ENCODE measurements around the gene ANGPTL8.
A peak's percentile ranks its signal among the peaks of the same experiment; 100 is the strongest.

ANGPTL8 gene

DNA sequence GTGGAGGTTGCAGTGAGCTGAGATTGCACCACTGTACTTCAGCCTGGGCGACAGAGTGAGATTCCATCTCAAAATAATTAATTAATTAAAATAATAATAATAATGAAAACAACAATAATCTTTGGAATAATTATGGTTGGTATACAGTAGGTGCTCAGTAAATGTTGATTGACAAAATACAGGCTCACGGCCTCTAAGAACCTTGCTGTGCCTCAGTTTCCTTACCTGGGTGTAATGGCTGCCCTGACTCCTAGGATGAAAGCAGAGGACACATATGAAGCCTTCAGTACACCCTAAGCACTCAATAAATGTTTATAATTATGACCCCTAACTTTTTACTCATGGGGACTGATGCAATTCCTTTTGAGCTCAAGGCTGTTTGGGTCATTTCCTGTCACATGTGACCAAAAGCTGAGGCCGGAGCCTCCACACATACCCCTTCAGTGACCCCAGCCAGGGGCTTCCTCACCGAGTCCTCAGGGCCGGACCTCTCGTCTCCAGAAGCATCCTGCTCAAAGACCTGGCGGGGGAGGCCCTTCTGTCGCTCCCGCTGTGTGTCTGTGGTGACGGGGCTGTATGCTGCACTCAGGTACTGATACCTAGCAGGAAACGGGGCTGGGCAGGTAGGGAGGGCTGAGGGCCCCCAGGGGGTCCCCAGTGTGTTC lies 12.4 kb downstream of the ANGPTL8 start:
- Histone ChIP-seq H3K27ac (no peak overlapping the region), H3K4me3 (no peak overlapping the region)
- TF ChIP-seq, protein P1, sequence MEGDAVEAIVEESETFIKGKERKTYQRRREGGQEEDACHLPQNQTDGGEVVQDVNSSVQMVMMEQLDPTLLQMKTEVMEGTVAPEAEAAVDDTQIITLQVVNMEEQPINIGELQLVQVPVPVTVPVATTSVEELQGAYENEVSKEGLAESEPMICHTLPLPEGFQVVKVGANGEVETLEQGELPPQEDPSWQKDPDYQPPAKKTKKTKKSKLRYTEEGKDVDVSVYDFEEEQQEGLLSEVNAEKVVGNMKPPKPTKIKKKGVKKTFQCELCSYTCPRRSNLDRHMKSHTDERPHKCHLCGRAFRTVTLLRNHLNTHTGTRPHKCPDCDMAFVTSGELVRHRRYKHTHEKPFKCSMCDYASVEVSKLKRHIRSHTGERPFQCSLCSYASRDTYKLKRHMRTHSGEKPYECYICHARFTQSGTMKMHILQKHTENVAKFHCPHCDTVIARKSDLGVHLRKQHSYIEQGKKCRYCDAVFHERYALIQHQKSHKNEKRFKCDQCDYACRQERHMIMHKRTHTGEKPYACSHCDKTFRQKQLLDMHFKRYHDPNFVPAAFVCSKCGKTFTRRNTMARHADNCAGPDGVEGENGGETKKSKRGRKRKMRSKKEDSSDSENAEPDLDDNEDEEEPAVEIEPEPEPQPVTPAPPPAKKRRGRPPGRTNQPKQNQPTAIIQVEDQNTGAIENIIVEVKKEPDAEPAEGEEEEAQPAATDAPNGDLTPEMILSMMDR (IDR thresholded peaks at IDR 0.05) = no peak
- no peak for DNase-seq (ENCODE audit: low spot score)

DNA sequence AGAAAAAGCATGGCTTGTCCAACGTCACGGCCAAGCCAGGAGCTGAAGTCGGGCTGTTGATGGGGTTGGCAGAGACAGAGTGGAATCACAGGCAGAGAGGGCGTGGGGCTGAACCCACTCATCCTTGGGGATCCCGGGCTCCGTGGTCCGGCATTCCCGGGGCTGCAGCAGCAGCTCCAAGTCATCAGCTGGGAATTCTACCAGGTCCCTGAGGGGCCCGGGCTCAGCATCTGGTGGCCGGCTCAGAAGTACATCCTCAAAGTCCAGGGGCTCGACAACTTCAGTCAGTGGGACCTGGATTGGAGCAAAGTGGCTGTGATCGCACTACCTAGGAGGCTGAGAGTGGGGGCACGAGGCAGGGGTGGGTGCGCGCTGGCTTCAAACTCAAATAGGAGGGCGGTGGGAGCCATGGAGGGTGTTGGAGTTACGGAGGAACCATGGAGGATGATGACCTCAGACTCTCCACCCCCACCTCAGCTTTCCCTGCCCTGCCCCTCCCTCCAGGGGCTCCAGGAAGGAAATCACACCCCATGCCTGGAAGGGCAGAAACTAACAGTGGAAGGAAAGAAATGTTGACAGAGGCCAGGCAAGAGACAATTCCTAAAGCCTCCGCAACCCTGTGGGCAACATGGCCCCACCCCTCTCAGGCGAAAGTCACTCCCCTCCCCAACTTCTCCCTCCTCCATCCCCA lies 13.4 kb downstream of the ANGPTL8 start:
- TF ChIP-seq, protein P1 (IDR thresholded peaks at IDR 0.05) = no peak
- DNase-seq (ENCODE audit: low spot score) = no peak
- peak overlapping the region in 1 of 2 donors; percentile 67 for H3K27ac ChIP-seq
- no peak overlapping the region for H3K4me3 ChIP-seq

DNA sequence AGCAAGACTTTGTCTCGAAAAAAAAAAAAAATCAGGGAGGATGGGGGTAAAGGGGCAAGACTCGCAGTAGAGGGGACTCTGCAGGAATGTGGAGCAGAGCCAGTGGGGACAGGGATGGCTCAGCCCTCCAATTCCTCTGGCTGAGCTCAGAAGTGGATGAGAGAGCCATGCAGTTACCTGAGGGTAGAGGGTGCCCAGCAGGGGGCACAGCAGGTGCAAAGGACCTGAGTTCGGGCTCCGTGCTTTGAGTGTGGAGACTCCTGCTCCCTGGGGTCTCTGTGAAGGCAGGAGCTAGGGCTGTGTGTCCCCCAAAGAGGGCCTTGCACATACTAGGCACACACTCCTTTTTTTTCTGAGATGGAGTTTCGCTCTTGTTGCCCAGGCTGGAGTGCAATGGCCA lies 15.2 kb downstream of the ANGPTL8 start:
- no peak overlapping the region for H3K27ac ChIP-seq
- DNase-seq (ENCODE audit: low spot score) = no peak
- TF ChIP-seq, protein P1 (IDR thresholded peaks at IDR 0.05) = no peak
- no peak overlapping the region for H3K4me3 ChIP-seq

DNA sequence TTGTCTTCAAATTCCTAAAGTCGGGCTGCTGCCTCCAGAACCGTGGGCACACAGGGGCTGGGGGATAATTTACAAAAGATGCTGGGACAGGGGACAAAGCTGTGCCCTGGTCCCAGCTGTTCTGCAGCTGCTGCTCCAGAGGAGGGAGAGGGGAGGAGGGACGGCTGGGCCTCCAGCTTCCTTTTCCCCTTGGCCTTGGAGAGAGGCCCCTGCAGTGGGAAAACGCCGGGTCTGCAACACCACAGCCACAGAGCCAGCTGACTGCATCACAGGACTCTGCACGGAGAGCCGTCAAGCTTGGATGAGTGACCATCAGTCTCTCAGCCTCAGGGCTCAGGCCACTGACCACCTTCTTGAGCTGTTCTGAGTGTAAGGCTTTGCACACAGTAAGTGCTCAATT lies 16.8 kb downstream of the ANGPTL8 start:
- TF ChIP-seq, protein P1 (IDR thresholded peaks at IDR 0.05) = no peak
- H3K27ac ChIP-seq = no peak overlapping the region
- no peak overlapping the region for H3K4me3 ChIP-seq
- DNase-seq (ENCODE audit: low spot score) = no peak

DNA sequence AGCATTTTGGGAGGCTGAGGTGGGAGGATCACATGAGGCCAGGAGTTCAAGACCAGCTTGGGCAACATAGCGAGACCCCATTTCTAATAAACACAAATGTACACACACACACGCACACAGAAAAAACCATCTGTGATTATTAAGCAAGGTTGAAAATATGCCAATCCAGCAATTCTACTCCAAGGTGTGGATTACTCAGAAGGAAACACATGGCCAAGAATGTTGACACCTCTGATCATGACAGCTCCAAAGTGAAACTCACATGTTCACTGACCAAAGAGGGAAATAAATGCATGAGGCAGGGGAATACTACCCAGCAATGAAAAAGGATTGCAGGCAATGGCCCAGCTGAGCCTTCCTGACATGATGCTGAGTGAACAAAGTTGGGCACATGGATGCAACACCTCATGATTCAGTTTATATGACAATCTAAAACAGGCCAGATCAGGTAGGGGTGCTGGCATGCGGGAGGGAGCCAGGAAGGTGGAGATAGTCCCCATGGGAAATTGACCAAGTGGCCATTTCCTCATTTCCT lies 18.5 kb downstream of the ANGPTL8 start:
- TF ChIP-seq, protein P1 (IDR thresholded peaks at IDR 0.05) = no peak
- Histone ChIP-seq H3K27ac (no peak overlapping the region), H3K4me3 (no peak overlapping the region)
- no peak for DNase-seq (ENCODE audit: low spot score)

DNA sequence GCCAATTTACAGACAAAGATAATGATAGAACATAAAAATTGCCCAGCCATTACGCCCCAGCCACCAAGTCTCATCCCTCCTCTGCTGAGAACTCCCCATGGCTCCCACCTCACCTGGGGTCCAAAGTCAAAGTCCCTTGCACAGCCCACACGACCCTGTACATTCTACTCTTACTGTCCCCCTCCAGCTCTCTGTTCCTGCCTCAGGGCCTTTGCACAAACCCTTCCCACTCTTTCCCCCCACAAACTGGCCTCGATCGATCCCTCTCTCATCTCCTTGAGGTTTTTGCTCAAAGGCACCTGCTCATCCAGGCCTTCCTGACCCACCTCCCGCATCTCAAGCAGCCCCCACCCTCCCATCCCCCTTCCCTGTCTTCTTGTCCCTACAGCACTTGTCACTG lies 21.6 kb downstream of the ANGPTL8 start:
- Histone ChIP-seq H3K27ac (peak overlapping the region in 1 of 2 donors; percentile 93), H3K4me3 (peak overlapping the region; percentile 99)
- no peak for DNase-seq (ENCODE audit: low spot score)
- TF ChIP-seq, protein P1 (IDR thresholded peaks at IDR 0.05) = no peak

All from coronary artery (tissue), 2 donors.